Stimulated activated naive CD8-positive, alpha-beta T cell treated with anti-CD3 and anti-CD28 coated beads, Interleukin-15, amount 100 ng/mL, for 72 hours (primary cell): Measurements from ENCODE around the gene HTN3.
"Not testable (repeated sequence)": the region's sequence is repeated elsewhere in the genome, so short reads cannot be mapped to it uniquely, and the experiment has no call there.

Source experiments
- ATAC-seq: fragments of 150-1000 bp; cut with Tn5 transposase; 2 replicates; pipeline ENCODE4 v1.10.0; 2021; ENCODE audit warnings: mild to moderate bottlenecking, moderate library complexity
- DNase-seq, 2 donors: peaks; one replicate each; pipeline ENCODE4 v3.0.0; 2021 to 2022
- H3K27ac Mint-ChIP-seq, 2 donors: one replicate each; pipeline ENCODE4 v1.8.0; 2022; ENCODE audit warnings: mild to moderate bottlenecking in 2 of 2, mixed read lengths in 2 of 2, moderate library complexity in 2 of 2
- H3K27me3 Mint-ChIP-seq: one replicate; pipeline ENCODE4 v1.8.0; 2022; ENCODE audit warnings: mixed read lengths
- H3K4me1 Mint-ChIP-seq: one replicate; pipeline ENCODE4 v1.8.0; 2022; ENCODE audit warnings: mild to moderate bottlenecking, mixed read lengths
- H3K4me3 Mint-ChIP-seq, 2 donors: one replicate each; pipeline ENCODE4 v1.8.0; 2022; ENCODE audit warnings: mild to moderate bottlenecking in 2 of 2, mixed read lengths in 2 of 2, moderate library complexity in 1 of 2
- H3K9me3 Mint-ChIP-seq, 2 donors: one replicate each; pipeline ENCODE4 v1.8.0; 2022; ENCODE audit warnings: mixed read lengths in 2 of 2

HTN3 gene

GRCh38 chr4:70028159-70028558, at the start of gene HTN3:
HTN3 (plus strand) TSS chr4:70028459; CDS start chr4:70030741, 2,282 bp downstream.
- not testable (repeated sequence) for H3K9me3 Mint-ChIP-seq, H3K4me3 Mint-ChIP-seq, DNase-seq, H3K27ac Mint-ChIP-seq, ATAC-seq, H3K27me3 Mint-ChIP-seq, H3K4me1 Mint-ChIP-seq

DNA sequence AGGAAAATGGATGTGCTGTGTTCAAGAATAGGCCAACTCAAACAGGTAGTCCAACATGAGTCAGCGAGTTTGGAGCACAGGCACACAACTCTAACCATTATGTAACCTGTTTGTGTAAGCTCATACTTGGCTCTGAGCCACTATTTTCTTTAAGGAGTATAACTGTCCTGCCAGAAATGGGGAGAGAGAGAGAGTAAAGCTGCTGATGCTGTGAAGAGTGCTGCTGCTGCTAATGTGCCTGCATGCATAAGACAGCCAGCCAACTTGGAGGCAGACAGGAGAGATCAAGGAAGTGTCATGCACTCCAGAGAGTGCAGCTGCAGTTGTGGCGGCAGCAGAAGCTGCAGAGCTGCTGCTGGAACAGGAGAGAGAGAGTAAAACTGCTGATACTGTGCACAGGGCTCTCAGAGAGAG, 44.2 kb upstream of the HTN3 start:
- Mint-ChIP-seq H3K27me3 (no peaks in the 10 kb centered on the region), H3K9me3 (no peaks in the 10 kb centered on the region), H3K4me1 (no peaks in the 10 kb centered on the region), H3K27ac (no peak overlapping the region), H3K4me3 (no peak overlapping the region)
- ATAC-seq (no peak), DNase-seq (no peak)

DNA sequence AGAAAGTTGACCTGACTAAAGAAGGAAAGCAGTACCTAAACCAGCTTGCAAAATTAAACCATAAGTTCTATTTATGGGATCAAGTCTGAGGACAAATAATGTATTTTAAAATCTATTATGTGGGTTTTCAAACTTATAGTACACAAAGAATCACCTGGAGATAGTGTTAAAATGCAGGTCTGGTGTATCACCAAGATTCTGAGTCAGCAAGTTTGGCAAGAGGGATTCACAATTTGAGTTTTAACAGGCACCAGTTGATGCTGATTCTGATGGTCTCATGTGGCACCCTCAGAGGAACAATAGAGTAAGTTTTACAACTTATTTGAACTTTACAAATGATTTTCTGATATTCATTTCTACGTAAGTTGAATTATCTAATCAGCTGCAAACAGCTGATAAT, 41.6 kb upstream of the HTN3 start:
- no peaks in the 10 kb centered on the region for H3K27me3 Mint-ChIP-seq
- no peak overlapping the region for H3K4me3 Mint-ChIP-seq
- H3K27ac Mint-ChIP-seq = no peak overlapping the region
- no peak for ATAC-seq
- no peaks in the 10 kb centered on the region for H3K4me1 Mint-ChIP-seq
- H3K9me3 Mint-ChIP-seq = no peaks in the 10 kb centered on the region
- no peak for DNase-seq

DNA sequence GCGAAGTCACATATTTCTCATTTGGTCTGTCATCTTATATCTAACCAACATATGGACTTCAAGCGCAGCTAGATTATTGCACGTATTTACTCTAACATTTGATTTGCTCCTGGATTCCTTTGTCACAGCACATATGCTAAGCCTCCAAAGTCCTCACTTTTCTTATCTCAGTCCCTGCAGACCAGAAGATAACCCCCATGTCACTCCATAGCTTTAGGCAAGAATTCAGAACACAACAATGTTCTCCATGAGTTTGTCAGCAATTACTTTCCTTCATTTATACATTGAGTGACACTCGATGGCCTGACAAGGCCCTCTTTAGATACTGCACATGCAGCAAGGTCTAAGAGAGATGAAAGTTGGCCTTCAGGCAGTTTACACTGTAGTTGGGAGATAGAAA, 37.2 kb upstream of the HTN3 start:
- Mint-ChIP-seq H3K27me3 (no peaks in the 10 kb centered on the region), H3K4me3 (no peak overlapping the region), H3K9me3 (peaks cover 0 to 4% of the 10 kb centered on the region in 2 donors), H3K4me1 (no peaks in the 10 kb centered on the region), H3K27ac (no peak overlapping the region)
- DNase-seq (no peak), ATAC-seq (no peak)

- peaks cover 0 to 4% of the 10 kb centered on the region in 2 donors for H3K9me3 Mint-ChIP-seq
- DNase-seq = no peak
- H3K27ac Mint-ChIP-seq = no peak overlapping the region
- no peak for ATAC-seq
- no peaks in the 10 kb centered on the region for H3K4me1 Mint-ChIP-seq
- H3K4me3 Mint-ChIP-seq = no peak overlapping the region
- H3K27me3 Mint-ChIP-seq = no peaks in the 10 kb centered on the region
Measured at GRCh38 chr4:69994782-69995181, 33.5 kb upstream of the HTN3 start.

DNA sequence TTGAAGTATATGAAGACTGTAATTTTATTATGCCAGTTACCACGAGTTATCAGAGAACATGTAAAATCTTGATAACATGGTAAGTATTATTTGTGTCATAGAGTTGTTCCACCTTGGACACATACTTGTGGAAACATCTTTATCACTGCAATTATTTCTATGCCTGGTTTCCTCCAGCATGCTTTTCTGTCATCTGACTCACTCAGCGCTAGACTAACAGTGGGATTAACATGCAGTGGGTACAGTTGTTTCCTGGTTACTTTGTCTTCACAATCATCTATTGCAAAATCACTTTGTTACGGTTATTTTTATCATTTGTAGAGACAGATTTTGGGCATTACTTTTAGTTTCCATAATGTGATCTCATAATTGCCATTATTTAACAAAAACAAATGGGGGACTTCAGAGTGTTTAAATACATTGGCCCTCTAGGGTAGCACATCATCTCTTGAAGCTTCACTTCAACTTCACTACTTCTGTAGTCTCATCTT, 32.7 kb upstream of the HTN3 start, which contains the start of gene STATH:
STATH (plus strand) TSS at position 441 of the 491 bp plus-strand sequence. CDS start 2,472 bp downstream, outside the sequence.
- ATAC-seq (no peak), DNase-seq (no peak)
- H3K4me3 Mint-ChIP-seq = no peak within 1 kb of the TSS
- H3K27me3 Mint-ChIP-seq = no peaks in the 10 kb centered on the region
- no peak within 1 kb of the TSS for H3K27ac Mint-ChIP-seq
- H3K4me1 Mint-ChIP-seq = no peaks in the 10 kb centered on the region
- peaks cover 0 to 4% of the 10 kb centered on the region in 2 donors for H3K9me3 Mint-ChIP-seq

DNA sequence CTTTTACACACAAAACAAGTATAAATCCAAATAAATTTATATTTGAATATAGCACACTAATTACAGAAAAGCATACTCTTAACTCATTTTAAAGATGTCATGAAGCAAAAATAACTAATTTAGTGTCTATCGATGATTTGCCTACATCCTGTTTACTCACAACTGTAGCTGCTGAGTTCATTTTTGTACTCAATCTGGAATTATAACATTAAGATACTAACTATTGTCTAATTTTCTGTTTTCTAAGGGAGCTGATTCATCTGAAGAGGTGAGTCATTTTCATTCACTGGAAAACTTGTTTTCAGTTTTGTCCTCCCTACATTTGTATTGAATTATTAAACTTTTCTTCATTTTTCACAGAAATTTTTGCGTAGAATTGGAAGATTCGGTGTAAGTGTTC, 28.8 kb upstream of the HTN3 start:
- ATAC-seq (no peak), DNase-seq (no peak)
- no peaks in the 10 kb centered on the region for H3K27me3 Mint-ChIP-seq
- no peaks in the 10 kb centered on the region for H3K9me3 Mint-ChIP-seq
- H3K4me3 Mint-ChIP-seq = no peak overlapping the region
- H3K27ac Mint-ChIP-seq = no peak overlapping the region
- H3K4me1 Mint-ChIP-seq = no peaks in the 10 kb centered on the region

DNA sequence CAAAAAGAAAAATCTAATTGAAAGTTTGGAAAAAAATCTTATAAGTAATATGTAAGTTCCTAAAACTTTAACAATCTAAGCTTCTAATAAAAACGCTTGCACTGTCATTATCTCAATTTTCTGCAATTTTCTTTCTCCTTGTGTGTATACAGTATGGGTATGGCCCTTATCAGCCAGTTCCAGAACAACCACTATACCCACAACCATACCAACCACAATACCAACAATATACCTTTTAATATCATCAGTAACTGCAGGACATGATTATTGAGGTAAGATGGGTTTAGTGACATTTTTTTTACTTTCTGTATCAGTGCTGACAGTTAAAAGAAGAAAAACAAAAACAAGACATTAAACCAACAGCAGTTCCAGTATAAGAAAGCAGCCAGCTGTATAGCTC, 27.5 kb upstream of the HTN3 start:
- Mint-ChIP-seq H3K4me3 (no peak overlapping the region), H3K27me3 (no peaks in the 10 kb centered on the region), H3K4me1 (no peaks in the 10 kb centered on the region), H3K27ac (no peak overlapping the region), H3K9me3 (no peaks in the 10 kb centered on the region)
- DNase-seq (no peak), ATAC-seq (no peak)

DNA sequence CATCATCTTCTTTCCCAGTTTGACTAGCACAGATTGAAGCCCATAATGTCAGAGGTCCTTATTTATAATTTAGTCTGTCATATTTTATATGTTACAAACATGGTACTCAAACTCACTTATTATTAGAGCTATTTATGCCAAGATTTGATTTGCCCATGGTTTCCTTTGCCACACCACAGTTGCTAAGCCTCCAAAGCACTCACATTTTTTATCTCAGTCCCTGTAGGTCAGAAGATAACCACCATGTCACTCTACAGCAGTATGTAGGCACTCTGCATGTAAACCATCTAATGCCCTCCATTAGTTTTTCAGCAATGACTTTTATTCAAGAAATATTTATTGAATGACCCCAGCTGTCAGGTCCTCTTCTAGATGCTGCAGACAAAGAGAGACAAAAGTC, 25.8 kb upstream of the HTN3 start:
- Mint-ChIP-seq H3K4me3 (no peak overlapping the region), H3K27ac (no peak overlapping the region), H3K27me3 (no peaks in the 10 kb centered on the region), H3K9me3 (no peaks in the 10 kb centered on the region), H3K4me1 (no peaks in the 10 kb centered on the region)
- DNase-seq (no peak), ATAC-seq (no peak)

GRCh38 chr4:70008771-70009170, 19.5 kb upstream of the HTN3 start:
- Mint-ChIP-seq H3K4me3 (no peak overlapping the region), H3K27me3 (no peaks in the 10 kb centered on the region), H3K4me1 (no peaks in the 10 kb centered on the region), H3K9me3 (peaks cover 0 to 5% of the 10 kb centered on the region in 2 donors), H3K27ac (no peak overlapping the region)
- ATAC-seq = no peak
- DNase-seq = no peak

DNA sequence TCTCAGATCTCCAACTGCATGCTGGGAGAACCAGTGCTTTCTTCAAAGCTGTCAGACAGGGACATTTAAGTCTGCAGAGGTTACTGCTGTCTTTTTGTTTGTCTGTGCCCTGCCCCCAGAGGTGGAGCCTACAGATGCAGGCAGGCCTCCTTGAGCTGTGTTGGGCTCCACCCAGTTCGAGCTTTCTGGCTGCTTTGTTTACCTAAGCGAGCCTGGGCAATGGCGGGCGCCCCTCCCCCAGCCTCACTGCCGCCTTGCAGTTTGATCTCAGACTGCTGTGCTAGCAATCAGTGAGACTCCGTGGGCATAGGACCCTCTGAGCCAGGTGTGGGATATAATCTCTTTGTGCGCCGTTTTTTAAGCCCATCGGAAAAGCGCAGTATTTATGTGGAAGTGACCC, 9.3 kb upstream of the HTN3 start:
- H3K4me3 Mint-ChIP-seq, DNase-seq, H3K4me1 Mint-ChIP-seq, H3K27ac Mint-ChIP-seq, H3K9me3 Mint-ChIP-seq, ATAC-seq, H3K27me3 Mint-ChIP-seq: not testable (repeated sequence)

DNA sequence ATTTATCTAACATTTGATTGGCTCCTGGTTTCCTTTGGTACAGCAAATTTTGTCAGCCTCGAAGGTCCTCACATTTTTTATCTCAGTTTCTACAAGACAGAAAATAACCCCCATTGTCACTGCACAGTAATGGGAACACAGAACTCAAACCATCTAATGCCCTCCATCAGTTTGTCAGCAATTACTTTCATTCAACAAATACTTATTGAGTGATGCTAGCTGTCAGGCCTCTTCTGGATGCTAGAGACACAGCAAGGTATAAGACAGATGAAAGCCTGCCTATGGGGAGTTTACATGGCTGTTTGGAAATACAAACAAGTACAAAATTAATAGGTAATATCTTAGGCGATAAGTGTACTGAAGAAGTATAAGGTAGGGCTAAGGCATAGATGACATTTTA, 5.0 kb upstream of the HTN3 start:
- Mint-ChIP-seq H3K9me3 (no peaks in the 10 kb centered on the region), H3K4me3 (no peak overlapping the region), H3K4me1 (no peaks in the 10 kb centered on the region), H3K27me3 (no peaks in the 10 kb centered on the region), H3K27ac (peak overlapping the region in 1 of 2 donors; percentile 3)
- no peak for DNase-seq
- ATAC-seq = no peak

- Mint-ChIP-seq H3K4me3 (no peak overlapping the region), H3K4me1 (no peaks in the 10 kb centered on the region), H3K9me3 (no peaks in the 10 kb centered on the region), H3K27ac (no peak overlapping the region), H3K27me3 (no peaks in the 10 kb centered on the region)
- no peak for ATAC-seq
- no peak for DNase-seq
Measured at GRCh38 chr4:70027011-70027410, 1.2 kb upstream of the HTN3 start.

GRCh38 chr4:70037559-70037958, 9.3 kb downstream of the HTN3 start:
- peaks cover 14 to 15% of the 10 kb centered on the region in 2 donors for H3K9me3 Mint-ChIP-seq
- H3K4me3 Mint-ChIP-seq, DNase-seq, H3K4me1 Mint-ChIP-seq, H3K27me3 Mint-ChIP-seq, ATAC-seq, H3K27ac Mint-ChIP-seq: not testable (repeated sequence)

DNA sequence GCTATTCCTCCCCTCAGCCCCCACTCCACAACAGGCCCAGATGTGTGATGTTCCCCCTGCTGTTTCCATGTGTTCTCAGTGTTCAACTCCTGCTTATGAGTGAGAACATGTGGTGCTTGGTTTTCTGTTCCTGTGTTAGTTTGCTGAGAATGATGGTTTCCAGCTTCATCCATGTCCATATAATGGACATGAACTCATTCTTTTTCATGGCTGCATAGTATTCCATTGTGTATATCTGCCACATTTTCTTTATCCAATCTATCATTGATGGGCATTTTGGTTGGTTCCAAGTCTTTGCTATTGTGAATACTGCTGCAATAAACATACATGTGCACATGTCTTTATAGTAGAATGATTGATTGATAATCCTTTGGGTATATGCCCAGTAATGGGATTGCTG, 11.7 kb downstream of the HTN3 start:
- H3K9me3 Mint-ChIP-seq = peaks cover 9 to 14% of the 10 kb centered on the region in 2 donors
- H3K27ac Mint-ChIP-seq, ATAC-seq, DNase-seq, H3K4me1 Mint-ChIP-seq, H3K27me3 Mint-ChIP-seq, H3K4me3 Mint-ChIP-seq: not testable (repeated sequence)

GRCh38 chr4:70041652-70042286, 13.5 kb downstream of the HTN3 start:
- no peak for DNase-seq
- ATAC-seq = no peak
- Mint-ChIP-seq H3K27ac (no peak overlapping the region), H3K4me1 (no peaks in the 10 kb centered on the region), H3K27me3 (no peaks in the 10 kb centered on the region), H3K4me3 (no peak overlapping the region), H3K9me3 (peaks cover 9 to 14% of the 10 kb centered on the region in 2 donors)

DNA sequence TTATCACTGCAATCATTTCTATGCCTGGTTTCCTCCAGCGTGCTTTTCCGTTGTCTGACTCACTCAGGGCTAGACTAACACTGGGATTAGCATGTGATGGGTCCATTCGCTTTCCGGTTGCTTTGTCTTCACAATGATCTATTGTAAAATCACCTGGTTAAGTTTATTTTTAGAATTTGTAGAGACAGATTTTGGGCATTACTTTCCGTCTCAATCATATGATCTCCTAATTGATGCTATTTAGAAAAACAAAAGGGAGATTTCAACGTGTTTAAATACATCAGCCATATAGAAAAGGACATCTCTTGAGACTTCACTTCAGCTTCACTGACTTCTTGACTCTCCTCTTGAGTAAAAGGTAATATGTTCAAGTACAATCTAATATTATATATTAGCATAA, 21.9 kb downstream of the HTN3 start, which contains the start of gene HTN1:
HTN1 (plus strand) TSS at position 301 of the 400 bp plus-strand sequence. CDS start 2,639 bp downstream, outside the sequence.
- not testable (repeated sequence) for H3K9me3 Mint-ChIP-seq, DNase-seq, H3K27ac Mint-ChIP-seq, ATAC-seq, H3K4me3 Mint-ChIP-seq, H3K27me3 Mint-ChIP-seq, H3K4me1 Mint-ChIP-seq
